NCI-H1436 (cell line): ENCODE results near the gene ZBTB18.

Source experiments
- DNase-seq: peaks from one replicate; lab custom pipeline; 2025; lab: John Stamatoyannopoulos, UW

Gene ZBTB18

GRCh38 chr1:244090645-244091044, 39.6 kb downstream of the ZBTB18 start:
- no peak for DNase-seq

GRCh38 chr1:244092293-244092963, 41.3 kb downstream of the ZBTB18 start:
- DNase-seq, result no peak

GRCh38 chr1:244092964-244093638, 42.0 kb downstream of the ZBTB18 start:
- DNase-seq, result no peak

- no peak for DNase-seq
These were observed 43.9 kb downstream of the ZBTB18 start for GRCh38 chr1:244094880-244095528.

- DNase-seq, result no peak
These were observed 44.4 kb downstream of the ZBTB18 start for GRCh38 chr1:244095529-244095911.

- no peak for DNase-seq
These were observed 45.1 kb downstream of the ZBTB18 start for GRCh38 chr1:244096066-244096610.

GRCh38 chr1:244096691-244097090, 45.6 kb downstream of the ZBTB18 start:
- no peak for DNase-seq

GRCh38 chr1:244097523-244098405, 46.7 kb downstream of the ZBTB18 start:
- DNase-seq, result no peak

GRCh38 chr1:244099258-244099930, 48.3 kb downstream of the ZBTB18 start:
- no peak for DNase-seq

- no peak for DNase-seq
These were observed 49.2 kb downstream of the ZBTB18 start for GRCh38 chr1:244100276-244100675.

GRCh38 chr1:244100704-244101453, 49.8 kb downstream of the ZBTB18 start:
- DNase-seq, result no peak

GRCh38 chr1:244102046-244102445, 51.0 kb downstream of the ZBTB18 start:
- no peak for DNase-seq

- DNase-seq, result no peak
These were observed 51.4 kb downstream of the ZBTB18 start for GRCh38 chr1:244102468-244102867.

- no peak for DNase-seq
These were observed 53.4 kb downstream of the ZBTB18 start for GRCh38 chr1:244104309-244105060.

- no peak for DNase-seq
These were observed 55.1 kb downstream of the ZBTB18 start for GRCh38 chr1:244106176-244106575.
